Stimulated activated naive CD4-positive, alpha-beta T cell (primary cell): Measurements from ENCODE around the gene RXRA.

Source experiments
- DNase-seq, 6 experiments: peaks; one replicate each; lab custom pipeline; 2025; lab: John Stamatoyannopoulos, UW

RXRA gene

GRCh38 chr9:134338394-134339182 lies 12.3 kb downstream of the RXRA start:
- no peak for DNase-seq

- DNase-seq = no peak
These were observed 13.0 kb downstream of the RXRA start for GRCh38 chr9:134339183-134339806.

GRCh38 chr9:134340475-134341160 lies 14.4 kb downstream of the RXRA start:
- DNase-seq = no peak

- no peak for DNase-seq
These were observed 15.1 kb downstream of the RXRA start for GRCh38 chr9:134341306-134341705.

GRCh38 chr9:134341929-134342745 lies 15.9 kb downstream of the RXRA start:
- DNase-seq = no peak

GRCh38 chr9:134342746-134343115 lies 16.5 kb downstream of the RXRA start:
- no peak for DNase-seq

- DNase-seq = no peak
These were observed 17.4 kb downstream of the RXRA start for GRCh38 chr9:134343637-134344036.

- DNase-seq = no peak
These were observed 18.0 kb downstream of the RXRA start for GRCh38 chr9:134344068-134344799.

- no peak for DNase-seq
These were observed 18.6 kb downstream of the RXRA start for GRCh38 chr9:134344800-134345310.

- no peak for DNase-seq
These were observed 19.5 kb downstream of the RXRA start for GRCh38 chr9:134345737-134346136.

GRCh38 chr9:134346151-134346550 lies 19.9 kb downstream of the RXRA start:
- no peak for DNase-seq

- no peak for DNase-seq
These were observed 20.8 kb downstream of the RXRA start for GRCh38 chr9:134346840-134347583.

GRCh38 chr9:134347996-134348395 lies 21.7 kb downstream of the RXRA start:
- no peak for DNase-seq

GRCh38 chr9:134348404-134349155 lies 22.3 kb downstream of the RXRA start:
- DNase-seq = no peak

GRCh38 chr9:134349936-134350335 lies 23.7 kb downstream of the RXRA start:
- no peak for DNase-seq

GRCh38 chr9:134350416-134350994 lies 24.2 kb downstream of the RXRA start:
- no peak for DNase-seq

- DNase-seq = no peak
These were observed 25.4 kb downstream of the RXRA start for GRCh38 chr9:134351606-134352176.

GRCh38 chr9:134352247-134352933 lies 26.1 kb downstream of the RXRA start:
- DNase-seq = no peak

GRCh38 chr9:134353539-134353938 lies 27.3 kb downstream of the RXRA start:
- DNase-seq = no peak
